GM12878 (cell line): Measurements from ENCODE around the gene ARPP21. TPM values are rescaled to one million over a fixed set of nuclear protein-coding genes. Genes with fewer than 3 reads are reported as not detected.

ENCODE experiments used
- ATAC-seq: fragments of 200-7000 bp; cut with Tn5 transposase; 3 replicates; pipeline ENCODE4 v1.9.1; 2020; ENCODE audit warnings: mild to moderate bottlenecking, moderate library complexity
- BruUV-seq: library from RNA; stranded (reverse); fragments of 400-500 nt; replicated peaks from 2 replicates; lab custom pipeline; 2021; lab: Mats Ljungman, UMichigan
- CTCF ChIA-PET: fragments of 300-600 bp; sonication (Branson Sonifier 250); formaldehyde crosslinking; extraction: SDS; loops from one replicate; lab custom pipeline; 2021; ENCODE audit warnings: inconsistent platforms; lab: Yijun Ruan, JAX
- POLR2A ChIA-PET: fragments of 350-600 bp; formaldehyde crosslinking; extraction: SDS; loops from one replicate; lab custom pipeline; 2021; ENCODE audit warnings: inconsistent platforms; lab: Charles Lee
- RAD21 ChIA-PET: fragments of 300-600 bp; sonication (Branson Sonifier 250); formaldehyde crosslinking; loops from one replicate; lab custom pipeline; 2023; ENCODE audit warnings: antibody characterized with exemption; ENCODE audit not compliant: unreplicated experiment; lab: Charles Lee
- SMC1A ChIA-PET: fragments of 300-600 bp; sonication (Branson Sonifier 250); formaldehyde crosslinking; loops from one replicate; lab custom pipeline; 2023; ENCODE audit not compliant: unreplicated experiment, uncharacterized antibody; lab: Charles Lee
- DNase-seq: peaks from one replicate; pipeline ENCODE4 v3.0.0-alpha.2; 2011; ENCODE audit warnings: low read depth, low spot score
- FAIRE-seq: peaks from 3 replicates; lab custom pipeline; 2011; peaks lifted over from hg19 to GRCh38; lab: Jason Lieb, UNC
- H2AFZ ChIP-seq: 2 replicates; pipeline ENCODE4 v1.6.0; 2011; ENCODE audit warnings: low read depth, low read length, control low read depth; ENCODE audit not compliant: control insufficient read depth
- H3K27ac ChIP-seq: 2 replicates; pipeline ENCODE4 v1.5.1; 2011; ENCODE audit warnings: control low read depth; ENCODE audit not compliant: control insufficient read depth, insufficient read depth
- H3K27me3 ChIP-seq, 2 experiments: replicated peaks in 1 of 2; 2 replicates each; pipeline versions ENCODE4 v1.6.0 to v1.6.1; 2011; ENCODE audit warnings: low read length in 1 of 2; ENCODE audit not compliant: control insufficient read depth in 2 of 2, insufficient read depth in 2 of 2
- H3K36me3 ChIP-seq, 2 experiments: 2 replicates each; pipeline ENCODE4 v1.5.1; 2011; ENCODE audit warnings: low read length in 1 of 2; ENCODE audit not compliant: control insufficient read depth in 2 of 2, insufficient read depth in 2 of 2
- H3K4me1 ChIP-seq: 2 replicates; pipeline ENCODE4 v1.6.1; 2011; ENCODE audit warnings: mild to moderate bottlenecking, low read length, moderate library complexity, mixed read lengths; ENCODE audit not compliant: control insufficient read depth, insufficient read depth
- H3K4me2 ChIP-seq: 2 replicates; pipeline ENCODE4 v1.6.0; 2011; ENCODE audit warnings: control low read depth; ENCODE audit not compliant: control insufficient read depth, insufficient read depth
- H3K4me3 ChIP-seq: fragments of 200-600 bp; sonication (generic); 2 replicates; pipeline ENCODE4 v1.5.1; 2016
- H3K79me2 ChIP-seq: 2 replicates; pipeline ENCODE4 v1.6.0; 2011; ENCODE audit warnings: low read length; ENCODE audit not compliant: control insufficient read depth, insufficient read depth
- H3K9ac ChIP-seq: 2 replicates; pipeline ENCODE4 v1.8.0; 2011; ENCODE audit warnings: low read length, control low read depth, mixed read lengths; ENCODE audit not compliant: control insufficient read depth, insufficient read depth
- H3K9me3 ChIP-seq: replicated peaks from 3 replicates; pipeline ENCODE4 v1.5.1; 2011; ENCODE audit warnings: mild to moderate bottlenecking, low read length; ENCODE audit not compliant: control insufficient read depth, insufficient read depth
- H4K20me1 ChIP-seq: 2 replicates; pipeline ENCODE4 v1.6.0; 2011; ENCODE audit not compliant: control insufficient read depth, insufficient read depth
- CBFB ChIP-seq: IDR thresholded peaks from 2 replicates; pipeline ENCODE4 v1.6.1; 2016; ENCODE audit warnings: antibody characterized with exemption, low read depth
- DPF2 ChIP-seq: fragments of 450-650 bp; IDR thresholded peaks from 2 replicates; pipeline ENCODE4 v1.6.1; 2017; ENCODE audit warnings: mild to moderate bottlenecking
- HSF1 ChIP-seq: fragments of 150-350 bp; IDR thresholded peaks from 2 replicates; pipeline ENCODE4 v1.6.1; 2014; ENCODE audit warnings: mild to moderate bottlenecking, low read depth, low read length
- NBN ChIP-seq: fragments of 450-650 bp; IDR thresholded peaks from 2 replicates; pipeline ENCODE4 v1.6.1; 2016
- NR2F1 ChIP-seq: fragments of 450-650 bp; conservative IDR thresholded peaks from 2 replicates; pipeline ENCODE4 v1.6.1; 2017; ENCODE audit warnings: mild to moderate bottlenecking
- ZBED1 ChIP-seq: IDR thresholded peaks from 2 replicates; pipeline ENCODE4 v1.6.1; 2016; ENCODE audit warnings: borderline replicate concordance
- ZNF207 ChIP-seq: fragments of 450-650 bp; IDR thresholded peaks from 2 replicates; pipeline ENCODE4 v1.6.1; 2014; ENCODE audit warnings: antibody characterized with exemption, mild to moderate bottlenecking, borderline replicate concordance
- WGBS: methylation state at CpG from one replicate; pipeline ENCODE4 v1.1.6; 2016; ENCODE audit warnings: low lambda C conversion rate; ENCODE audit not compliant: insufficient replicate concordance, insufficient coverage; ENCODE audit errors: missing lambda C conversion rate; 5-methylcytosine and 5-hydroxymethylcytosine counted together
- in situ Hi-C: fragments of 300-500 bp; cut with MboI; formaldehyde crosslinking; loops from 9 replicates; pipeline ENCODE4 v1.14.3; 2018; ENCODE audit warnings: mixed read lengths
- intact Hi-C: fragments of 100-400 bp; cut with micrococcal nuclease; formaldehyde crosslinking; loops from one replicate; pipeline ENCODE4 v1.14.2; 2022; ENCODE audit not compliant: unreplicated experiment
- polyA plus RNA-seq, 11 experiments: library from polyadenylated mRNA; depleted of rRNA in 4 of 11; unstranded in 6 of 11; stranded (reverse) in 5 of 11; fragments of >200 nt; fragmentation: Nextera tagmentation in 4 of 11; fragmentation: Illumina TruSeq in 1 of 11; extraction: Ambion mirVana in 4 of 11; extraction: Trizol in 1 of 11; gene quantifications; 1 replicate in 1 of 11; 2 replicates in 10 of 11; pipeline versions ENCODE4 v1.2.1 to v1.2.3, GENCODE V29; 2011 to 2016; ENCODE audit warnings: inconsistent platforms in 2 of 11, missing spikeins in 2 of 11, low read depth in 1 of 11
- total RNA-seq, 4 experiments: library from RNA; depleted of rRNA in 3 of 4; stranded (reverse); fragments of >200 nt in 3 of 4; fragmentation: Illumina TruSeq in 1 of 4; extraction: Trizol in 1 of 4; gene quantifications; 2 replicates each; pipeline versions ENCODE4 v1.2.1 to v1.2.3, GENCODE V29; 2013 to 2021
- TF ChIP-seq, protein P1 (sequence below): fragments of 450-650 bp; IDR thresholded peaks from 2 replicates; pipeline ENCODE4 v1.6.1; 2017; ENCODE audit warnings: borderline replicate concordance
- TF ChIP-seq, protein P2 (sequence below): fragments of 450-650 bp; formaldehyde crosslinking; IDR thresholded peaks from 2 replicates; pipeline ENCODE4 v1.4.0; 2022; ENCODE audit warnings: mild to moderate bottlenecking, moderate library complexity

The ARPP21 gene
- total and polyA plus RNA-seq, 10 of the 15 experiments (the other 5 are each of a cell fraction or from before 2014, with no cell fraction given), result not detected

- Histone ChIP-seq H3K79me2 (no peaks in the 10 kb centered on the region), H2AFZ (no peak overlapping the region), H3K9me3 (no peaks in the 10 kb centered on the region), H3K4me1 (no peaks in the 10 kb centered on the region), H3K36me3 (no peaks in the 10 kb centered on the region), H3K27me3 (no peaks in the 10 kb centered on the region), H4K20me1 (no peaks in the 10 kb centered on the region), H3K4me3 (no peak overlapping the region), H3K9ac (no peak overlapping the region), H3K4me2 (no peak overlapping the region), H3K27ac (no peak overlapping the region)
- DNase-seq (no peak), ATAC-seq (no peak), FAIRE-seq (no peak)
- POLR2A ChIA-PET, result no interaction called here
- RAD21 ChIA-PET, result no interaction called here
- intact Hi-C loops, result no loop called here
- TF ChIP-seq NBN (no peak), NR2F1 (no peak), HSF1 (no peak), DPF2 (no peak), ZNF207 (no peak), CBFB (no peak), ZBED1 (no peak)
- TF ChIP-seq, protein P1, sequence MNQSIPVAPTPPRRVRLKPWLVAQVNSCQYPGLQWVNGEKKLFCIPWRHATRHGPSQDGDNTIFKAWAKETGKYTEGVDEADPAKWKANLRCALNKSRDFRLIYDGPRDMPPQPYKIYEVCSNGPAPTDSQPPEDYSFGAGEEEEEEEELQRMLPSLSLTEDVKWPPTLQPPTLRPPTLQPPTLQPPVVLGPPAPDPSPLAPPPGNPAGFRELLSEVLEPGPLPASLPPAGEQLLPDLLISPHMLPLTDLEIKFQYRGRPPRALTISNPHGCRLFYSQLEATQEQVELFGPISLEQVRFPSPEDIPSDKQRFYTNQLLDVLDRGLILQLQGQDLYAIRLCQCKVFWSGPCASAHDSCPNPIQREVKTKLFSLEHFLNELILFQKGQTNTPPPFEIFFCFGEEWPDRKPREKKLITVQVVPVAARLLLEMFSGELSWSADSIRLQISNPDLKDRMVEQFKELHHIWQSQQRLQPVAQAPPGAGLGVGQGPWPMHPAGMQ, result no peak
- TF ChIP-seq, protein P2, sequence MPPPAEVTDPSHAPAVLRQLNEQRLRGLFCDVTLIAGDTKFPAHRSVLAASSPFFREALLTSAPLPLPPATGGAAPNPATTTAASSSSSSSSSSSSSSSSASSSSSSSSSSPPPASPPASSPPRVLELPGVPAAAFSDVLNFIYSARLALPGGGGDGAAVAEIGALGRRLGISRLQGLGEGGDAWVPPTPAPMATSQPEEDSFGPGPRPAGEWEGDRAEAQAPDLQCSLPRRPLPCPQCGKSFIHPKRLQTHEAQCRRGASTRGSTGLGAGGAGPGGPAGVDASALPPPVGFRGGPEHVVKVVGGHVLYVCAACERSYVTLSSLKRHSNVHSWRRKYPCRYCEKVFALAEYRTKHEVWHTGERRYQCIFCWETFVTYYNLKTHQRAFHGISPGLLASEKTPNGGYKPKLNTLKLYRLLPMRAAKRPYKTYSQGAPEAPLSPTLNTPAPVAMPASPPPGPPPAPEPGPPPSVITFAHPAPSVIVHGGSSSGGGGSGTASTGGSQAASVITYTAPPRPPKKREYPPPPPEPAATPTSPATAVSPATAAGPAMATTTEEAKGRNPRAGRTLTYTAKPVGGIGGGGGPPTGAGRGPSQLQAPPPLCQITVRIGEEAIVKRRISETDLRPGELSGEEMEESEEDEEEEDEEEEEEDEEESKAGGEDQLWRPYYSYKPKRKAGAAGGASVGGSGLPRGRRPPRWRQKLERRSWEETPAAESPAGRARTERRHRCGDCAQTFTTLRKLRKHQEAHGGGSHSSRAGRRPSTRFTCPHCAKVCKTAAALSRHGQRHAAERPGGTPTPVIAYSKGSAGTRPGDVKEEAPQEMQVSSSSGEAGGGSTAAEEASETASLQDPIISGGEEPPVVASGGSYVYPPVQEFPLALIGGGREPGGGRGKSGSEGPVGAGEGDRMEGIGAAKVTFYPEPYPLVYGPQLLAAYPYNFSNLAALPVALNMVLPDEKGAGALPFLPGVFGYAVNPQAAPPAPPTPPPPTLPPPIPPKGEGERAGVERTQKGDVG (CRISPR knock-in tag), result no peak
- CTCF ChIA-PET, result no interaction called here
- no TSS peak for BruUV-seq
- SMC1A ChIA-PET, result no interaction called here
- whole genome bisulfite sequencing, result 40% methylated on average over 1 of the region's 1 CpG
- in situ Hi-C loops, result no loop called here
Observed at GRCh38 chr3:35793667-35794066, 154.3 kb downstream of the ARPP21 start.
